Measurements from ENCODE around the gene C1orf105.
"Not testable (repeated sequence)": the region's sequence is repeated elsewhere in the genome, so short reads cannot be mapped to it uniquely, and the experiment has no call there.

C1orf105 gene, protein sequence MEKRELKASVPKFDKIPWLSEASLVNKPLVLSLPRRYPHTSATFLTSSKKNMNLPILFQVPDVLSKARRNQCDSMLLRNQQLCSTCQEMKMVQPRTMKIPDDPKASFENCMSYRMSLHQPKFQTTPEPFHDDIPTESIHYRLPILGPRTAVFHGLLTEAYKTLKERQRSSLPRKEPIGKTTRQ

DNA sequence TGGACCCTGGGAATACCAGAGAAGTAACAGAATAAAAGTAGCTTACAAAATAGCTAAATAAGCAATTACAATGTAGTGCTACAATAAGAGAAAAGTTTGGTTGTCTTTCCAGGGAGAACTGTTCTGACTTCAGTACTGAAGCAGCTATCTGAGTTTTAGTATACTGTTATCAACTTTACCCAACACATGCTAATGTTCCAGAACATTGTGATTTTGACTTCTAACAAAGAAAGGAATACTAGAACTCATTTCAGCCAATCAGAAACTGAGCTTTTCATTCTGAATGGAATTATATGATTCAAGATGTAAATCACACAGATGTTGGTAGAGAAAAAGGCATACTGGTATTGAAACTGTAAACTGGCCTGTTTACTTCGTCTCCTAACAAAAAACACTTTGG lies at the start of gene C1orf105:
C1orf105 (plus strand) TSS at position 301 of the 400 bp plus-strand sequence. CDS start 201 bp downstream, outside the sequence.
- DNase-seq (ENCODE audit: low read depth in 2 of 2) = no peak

DNA sequence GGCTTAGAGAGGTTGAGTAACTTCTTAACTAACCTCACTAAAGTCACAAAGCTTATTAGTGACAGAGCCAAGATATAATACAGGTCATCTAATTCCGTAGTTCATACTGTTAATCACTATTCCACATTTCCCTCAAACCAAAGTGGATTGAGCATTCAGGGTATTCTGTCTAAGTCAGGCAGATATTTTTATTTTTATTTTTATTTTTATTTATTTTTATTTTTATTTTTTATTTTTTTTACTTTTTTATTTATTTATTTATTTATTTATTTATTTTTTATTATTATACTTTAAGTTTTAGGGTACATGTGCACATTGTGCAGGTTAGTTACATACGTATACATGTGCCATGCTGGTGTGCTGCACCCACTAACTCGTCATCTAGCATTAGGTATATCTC lies 48.8 kb upstream of the C1orf105 start:
- not testable (repeated sequence) for DNase-seq (ENCODE audit: low read depth in 2 of 2)

DNA sequence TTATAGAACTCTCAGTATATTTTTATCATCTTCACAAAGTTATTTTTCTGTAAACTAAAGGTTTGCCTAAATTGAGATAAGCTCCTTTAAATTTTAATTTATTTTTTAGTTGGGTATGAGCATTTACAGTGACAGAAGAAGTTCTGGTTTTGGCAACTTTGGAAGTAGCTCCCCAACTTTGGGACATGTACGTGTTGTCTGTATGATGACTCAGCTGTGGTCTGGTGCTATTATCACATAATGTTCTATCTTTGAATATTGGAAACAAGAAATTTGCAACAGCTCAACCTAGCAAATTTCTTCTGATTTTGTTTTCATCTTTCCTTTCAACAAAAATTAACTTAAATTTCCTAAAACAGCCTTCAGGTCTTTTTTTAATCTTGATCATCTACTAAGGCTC lies 46.6 kb upstream of the C1orf105 start:
- no peak for DNase-seq (ENCODE audit: low read depth in 2 of 2)

DNA sequence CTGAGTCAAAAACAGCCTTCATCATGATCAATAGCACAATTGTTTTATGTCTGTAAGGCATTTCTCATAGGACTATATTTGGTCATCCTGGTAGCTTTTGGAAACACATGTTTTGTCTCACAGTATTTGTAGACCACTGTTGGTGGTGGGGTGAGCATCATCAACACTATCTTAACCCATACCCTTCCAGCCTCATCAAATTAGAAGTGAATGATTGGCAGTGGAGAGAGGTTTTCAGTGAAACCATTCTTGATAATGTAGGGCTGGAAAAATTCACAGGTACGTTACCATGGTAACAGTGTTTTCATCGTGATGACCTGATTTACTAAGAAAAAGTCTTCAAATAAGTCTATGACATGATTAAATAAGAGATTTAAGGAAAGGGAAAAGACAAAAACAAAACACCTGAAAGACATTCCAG lies 45.3 kb upstream of the C1orf105 start:
- no peak for DNase-seq (ENCODE audit: low read depth in 2 of 2)

DNA sequence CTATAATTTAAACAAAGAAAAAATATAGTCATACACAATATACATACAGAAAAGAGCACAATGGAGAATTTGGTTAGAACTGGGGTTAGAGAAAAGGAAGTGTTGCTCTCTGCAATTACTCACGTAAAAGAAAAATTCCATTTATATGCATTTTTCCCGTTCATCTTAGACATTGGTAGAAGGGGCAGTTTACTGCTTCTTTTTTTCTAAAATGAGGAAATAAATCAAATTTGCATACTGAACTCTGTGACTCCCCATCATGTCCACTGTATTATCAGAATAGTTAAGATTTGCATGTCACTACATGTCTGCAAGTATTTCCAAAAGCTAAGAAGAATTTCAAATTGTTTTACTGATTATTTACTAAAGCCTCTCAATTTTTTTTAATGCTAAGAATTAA lies 44.1 kb upstream of the C1orf105 start:
- no peak for DNase-seq (ENCODE audit: low read depth in 2 of 2)

DNA sequence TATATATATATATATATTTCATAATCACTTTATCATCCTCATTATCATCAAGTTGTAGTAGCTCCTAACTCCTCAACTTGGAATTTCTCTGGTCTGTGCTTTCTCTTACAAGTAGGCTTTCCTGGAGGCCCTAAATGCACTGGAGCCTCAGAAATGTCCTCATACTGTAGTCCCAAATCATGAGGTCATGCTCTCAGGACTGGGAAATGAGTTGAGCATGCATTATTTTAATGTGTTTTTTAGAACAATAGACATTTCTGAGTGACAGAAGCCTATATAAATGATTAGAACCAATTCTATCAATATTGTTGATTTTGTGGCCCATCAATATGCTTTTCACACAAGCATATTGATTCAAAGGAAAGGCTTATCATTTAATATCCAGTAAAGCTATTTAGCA lies 42.9 kb upstream of the C1orf105 start:
- DNase-seq (ENCODE audit: low read depth in 2 of 2) = no peak

DNA sequence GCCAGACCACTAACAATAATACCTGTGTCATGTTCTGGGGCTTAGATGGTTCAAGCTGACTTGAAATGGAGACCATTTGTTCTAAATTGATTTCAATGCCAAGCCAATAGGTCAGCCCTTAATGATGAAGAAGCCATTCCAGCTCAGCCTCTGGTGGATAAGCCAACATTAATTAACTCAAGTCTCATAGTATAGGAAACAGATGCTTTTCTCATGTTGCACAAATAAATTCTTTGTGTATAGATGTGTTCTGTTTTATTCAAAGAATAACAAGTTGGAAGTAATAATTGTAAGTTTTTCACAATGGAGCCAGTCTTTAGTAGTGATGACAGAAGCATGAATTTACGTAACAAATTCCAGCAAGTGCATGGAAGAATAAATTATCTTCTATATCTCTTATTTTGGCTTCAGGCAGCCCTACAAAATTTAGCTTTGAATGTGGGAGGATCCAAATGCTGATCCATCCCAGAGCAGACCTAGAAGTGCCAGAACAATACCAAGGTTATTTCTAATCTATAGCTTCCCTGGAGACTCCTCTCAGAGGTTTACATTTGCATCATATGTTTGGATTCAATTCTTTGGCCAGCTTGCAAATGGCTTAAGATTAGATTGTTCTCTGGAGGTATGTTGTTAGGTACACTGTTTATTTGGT lies 42.2 kb upstream of the C1orf105 start:
- DNase-seq (ENCODE audit: low read depth in 2 of 2) = no peak

DNA sequence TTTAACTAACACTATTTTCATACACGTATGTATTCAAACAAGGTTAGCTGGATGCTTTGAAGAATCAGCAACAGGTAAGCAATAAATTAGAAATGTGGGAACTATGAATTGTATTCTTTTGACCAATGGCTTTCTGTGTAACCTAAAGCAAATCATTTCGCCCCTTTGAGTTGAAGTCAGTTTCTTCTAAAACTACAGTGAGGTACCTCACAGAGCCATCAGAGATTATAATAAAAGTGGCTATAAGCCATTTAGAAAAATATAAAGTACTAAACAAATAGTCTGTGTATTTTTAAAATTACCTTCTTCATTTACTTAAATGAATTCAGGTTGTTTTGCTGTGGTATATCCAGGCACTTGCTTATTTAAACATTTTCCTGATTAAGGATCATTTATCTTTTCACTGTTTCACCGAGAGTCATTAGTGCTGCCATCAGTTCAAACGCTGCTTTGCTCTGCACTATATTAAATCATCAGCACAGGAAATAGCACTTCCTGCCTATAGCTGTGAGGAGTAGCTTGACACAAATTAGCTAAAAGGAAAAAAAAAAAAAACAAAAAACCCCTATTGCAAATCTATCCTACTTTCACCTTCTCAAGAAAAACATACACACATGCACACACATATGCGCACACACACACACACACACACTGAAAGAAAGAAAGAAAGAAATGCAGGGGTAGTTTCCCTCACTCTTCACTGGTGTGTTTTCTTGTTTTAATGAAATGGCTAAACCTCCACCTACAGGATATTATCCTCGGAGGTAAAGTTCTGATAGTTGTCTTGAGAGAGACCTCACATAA lies 39.8 kb upstream of the C1orf105 start:
- no peak for DNase-seq (ENCODE audit: low read depth in 2 of 2)

DNA sequence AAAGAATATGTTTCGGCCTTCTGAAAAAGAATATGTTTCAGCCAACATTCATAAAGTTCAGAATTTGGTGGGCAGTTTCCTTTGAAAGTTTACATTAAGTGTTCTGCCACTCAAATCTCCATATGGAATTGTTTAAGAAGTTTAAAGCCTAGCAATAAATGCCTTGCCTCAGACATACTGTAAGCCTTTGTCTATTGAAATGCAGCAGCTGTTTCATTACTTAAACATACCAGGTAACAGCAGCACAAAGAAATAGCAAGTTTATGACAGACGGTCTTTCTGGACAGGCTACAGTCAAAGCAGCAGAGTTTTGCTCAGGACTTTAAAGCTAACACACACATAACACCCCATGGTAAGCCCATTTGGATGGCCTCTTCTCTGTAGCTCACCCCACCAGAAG lies 38.5 kb upstream of the C1orf105 start:
- DNase-seq (ENCODE audit: low read depth in 2 of 2) = no peak

DNA sequence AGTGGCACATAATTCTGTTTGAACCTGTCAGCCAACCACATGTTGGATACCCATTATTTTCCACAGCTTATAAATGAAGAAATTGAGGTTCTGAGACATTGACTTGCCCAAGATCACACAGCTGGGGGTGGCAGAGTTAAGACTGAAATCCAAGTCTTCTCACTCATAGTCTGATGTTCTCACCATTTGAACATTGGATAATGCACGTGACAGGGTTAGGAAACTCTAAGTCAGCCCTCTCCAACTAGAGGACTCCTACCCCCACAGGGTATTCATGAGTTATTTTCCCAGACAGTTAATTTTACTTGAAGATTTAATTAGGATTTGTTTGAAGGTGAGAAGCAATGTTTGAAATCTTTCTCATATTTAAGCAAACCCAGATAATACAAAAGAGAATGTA lies 38.1 kb upstream of the C1orf105 start:
- DNase-seq (ENCODE audit: low read depth in 2 of 2) = no peak

DNA sequence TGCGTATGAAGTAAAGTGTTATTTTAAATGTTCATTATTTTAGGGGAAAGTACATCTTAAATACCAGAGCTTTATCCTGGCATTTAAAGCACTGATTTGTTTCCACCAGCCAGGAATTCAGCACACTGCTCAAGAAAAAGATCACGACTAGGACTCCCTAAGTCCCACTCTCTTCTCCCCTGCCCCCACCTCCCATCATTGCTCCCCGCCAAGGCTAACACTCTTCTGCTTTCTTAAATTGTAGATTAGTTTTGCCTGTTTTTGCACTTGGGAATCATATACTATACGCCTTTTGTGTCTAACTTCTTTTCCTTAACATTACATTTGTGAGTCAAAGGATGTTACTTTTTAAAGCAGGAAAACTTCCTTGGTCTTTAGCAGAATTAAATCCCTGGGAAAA lies 37.5 kb upstream of the C1orf105 start:
- no peak for DNase-seq (ENCODE audit: low read depth in 2 of 2)

DNA sequence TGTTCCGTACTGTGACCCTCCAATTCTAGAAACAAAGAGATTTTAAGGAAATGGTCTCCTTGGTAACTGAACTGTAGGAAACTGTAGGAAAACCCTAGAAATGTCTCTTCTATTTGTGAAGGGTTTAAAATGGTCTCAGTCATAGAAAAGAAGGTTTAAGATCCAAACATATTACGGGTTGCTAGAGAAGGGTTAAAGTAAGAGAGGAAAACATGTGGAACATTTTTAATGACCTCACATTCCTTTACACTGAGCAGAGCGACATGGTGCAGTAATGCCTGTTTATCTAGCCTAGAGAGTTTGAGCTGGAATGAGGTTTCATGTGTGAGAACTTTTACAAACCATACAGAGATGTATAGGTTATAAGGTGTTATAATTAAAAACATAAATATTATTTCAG lies 36.9 kb upstream of the C1orf105 start:
- no peak for DNase-seq (ENCODE audit: low read depth in 2 of 2)

DNA sequence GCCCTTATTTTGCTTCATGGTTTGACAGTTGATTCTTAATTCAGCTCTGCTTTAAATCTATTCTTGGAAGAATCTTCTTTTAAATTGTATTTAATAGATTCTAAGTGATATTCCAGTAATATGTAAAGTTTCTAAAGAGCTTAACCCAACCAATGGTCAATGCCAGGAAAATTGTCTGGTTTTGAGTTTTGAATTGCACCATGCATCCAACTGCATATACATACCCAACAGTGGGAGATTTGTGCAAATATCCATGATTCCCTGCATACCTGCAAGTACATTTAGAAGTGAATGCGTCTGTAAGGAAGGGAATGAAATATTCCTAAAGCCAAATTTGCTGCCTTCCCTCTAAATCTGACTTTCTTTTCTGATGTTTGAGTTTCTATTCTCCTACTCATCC lies 35.8 kb upstream of the C1orf105 start:
- no peak for DNase-seq (ENCODE audit: low read depth in 2 of 2)

DNA sequence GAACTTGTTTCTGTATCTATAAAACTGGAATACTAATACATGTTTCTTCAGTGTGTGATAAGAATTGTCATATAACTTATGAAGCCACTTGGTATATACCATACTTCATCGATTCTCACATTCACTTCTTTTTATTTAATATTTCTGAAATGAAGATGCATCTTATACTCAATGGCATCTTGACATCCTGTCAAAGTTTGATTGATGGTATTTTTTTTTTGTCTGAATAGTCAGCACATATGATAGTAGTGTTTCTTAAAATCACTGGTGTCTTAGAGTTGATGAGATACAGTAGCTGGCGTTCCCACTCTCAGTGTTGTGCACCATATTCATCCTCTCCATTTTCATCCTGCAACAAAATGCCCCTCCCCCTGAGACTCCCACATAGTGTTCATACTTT lies 34.4 kb upstream of the C1orf105 start:
- no peak for DNase-seq (ENCODE audit: low read depth in 2 of 2)

DNA sequence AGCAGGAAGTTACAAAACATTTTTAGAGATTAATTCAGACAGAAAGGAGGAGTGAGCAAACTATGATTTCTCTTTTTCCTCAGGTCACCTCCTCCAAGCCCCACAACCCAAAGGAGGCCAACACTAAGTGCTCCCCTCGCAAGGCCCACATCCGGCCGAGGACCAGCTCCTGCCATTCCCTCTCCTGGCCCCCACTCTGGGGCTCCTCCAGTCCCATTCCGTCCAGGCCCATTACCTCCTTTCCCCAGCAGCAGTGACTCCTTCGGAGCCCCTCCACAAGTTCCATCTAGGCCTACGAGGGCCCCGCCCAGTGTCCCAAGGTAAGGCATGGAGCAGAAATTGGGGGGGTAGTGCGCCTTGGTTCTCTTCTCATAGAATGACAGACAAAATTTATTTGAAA lies 32.0 kb upstream of the C1orf105 start:
- DNase-seq (ENCODE audit: low read depth in 2 of 2) = no peak

DNA sequence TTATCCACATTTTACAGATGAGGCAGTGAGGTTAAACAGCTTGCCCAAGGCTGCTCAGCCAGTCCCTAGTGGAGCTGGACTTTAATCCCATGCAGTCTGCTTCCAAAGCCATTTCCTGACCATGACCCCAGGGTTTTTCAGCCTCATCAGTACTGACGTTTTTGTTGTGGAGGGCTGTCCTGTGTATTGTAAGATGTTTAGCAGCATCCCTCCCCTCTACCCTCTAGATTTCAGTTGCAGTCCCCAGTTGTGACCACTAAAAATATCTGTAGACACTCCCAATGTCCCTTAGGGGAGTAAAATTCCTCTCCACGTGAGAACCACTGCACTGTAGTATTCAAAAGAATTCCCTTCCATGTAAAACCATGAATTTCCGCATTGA lies 30.2 kb upstream of the C1orf105 start:
- DNase-seq (ENCODE audit: low read depth in 2 of 2) = no peak

DNA sequence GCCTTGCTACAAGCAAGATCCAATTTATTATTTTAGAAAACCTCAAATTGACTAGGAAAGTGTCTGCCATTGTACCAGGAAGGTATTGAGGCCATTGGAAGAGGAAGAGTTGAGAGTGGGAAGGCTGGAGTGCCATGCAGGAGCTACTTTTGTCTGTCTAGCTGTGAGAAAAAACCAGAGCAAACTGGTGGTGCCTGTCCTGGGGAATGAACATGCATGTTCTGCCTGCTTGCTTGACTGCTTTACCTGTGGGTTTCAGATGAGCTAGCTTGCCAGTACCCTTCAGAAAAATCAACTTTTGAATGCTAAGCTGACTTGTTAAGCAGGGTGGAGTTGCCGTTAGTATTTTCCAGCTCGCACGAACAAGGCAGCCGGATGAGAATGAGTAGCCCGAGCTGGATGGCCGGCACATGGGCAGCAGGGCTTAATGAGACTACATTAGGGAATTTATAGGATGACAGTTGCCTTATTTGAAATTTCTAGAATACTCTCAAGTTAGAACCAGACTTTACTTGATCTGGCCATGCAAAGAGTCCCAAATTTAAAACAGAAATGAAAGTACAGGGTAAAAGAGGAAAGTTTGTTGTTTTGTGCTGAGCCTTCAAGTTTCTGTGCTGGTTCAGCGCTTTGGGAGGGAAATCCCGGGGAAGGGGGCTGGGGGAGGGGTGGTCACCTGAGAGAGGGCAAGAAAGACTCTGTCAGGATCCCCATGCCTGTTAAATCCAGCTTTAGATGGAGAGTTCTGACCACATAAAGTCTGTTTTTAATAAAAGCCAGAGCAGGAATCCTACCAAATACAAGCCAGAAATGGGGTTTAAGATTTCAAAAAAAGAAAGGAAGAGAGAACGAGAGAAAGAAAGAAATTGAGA lies 29.6 kb upstream of the C1orf105 start:
- DNase-seq (ENCODE audit: low read depth in 2 of 2) = no peak

DNA sequence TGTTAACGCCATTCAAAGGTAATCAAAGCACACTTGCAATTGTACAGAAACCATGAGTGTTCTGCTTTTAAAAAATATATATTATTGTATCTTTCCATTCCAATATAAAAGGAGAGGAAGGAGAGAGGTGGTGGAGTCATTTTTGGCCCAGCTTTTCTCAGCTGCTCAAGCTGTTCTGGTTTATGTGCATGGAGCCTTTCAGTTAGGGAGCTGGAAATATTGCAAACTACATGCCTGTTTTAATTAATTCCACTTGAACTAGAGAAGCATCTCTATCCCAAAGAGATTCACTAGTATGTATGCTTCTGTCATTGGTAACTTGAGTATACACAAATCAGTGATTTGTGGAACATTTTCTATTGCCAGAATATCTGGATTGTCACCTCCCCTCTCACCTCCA lies 28.5 kb upstream of the C1orf105 start:
- DNase-seq (ENCODE audit: low read depth in 2 of 2) = no peak

DNA sequence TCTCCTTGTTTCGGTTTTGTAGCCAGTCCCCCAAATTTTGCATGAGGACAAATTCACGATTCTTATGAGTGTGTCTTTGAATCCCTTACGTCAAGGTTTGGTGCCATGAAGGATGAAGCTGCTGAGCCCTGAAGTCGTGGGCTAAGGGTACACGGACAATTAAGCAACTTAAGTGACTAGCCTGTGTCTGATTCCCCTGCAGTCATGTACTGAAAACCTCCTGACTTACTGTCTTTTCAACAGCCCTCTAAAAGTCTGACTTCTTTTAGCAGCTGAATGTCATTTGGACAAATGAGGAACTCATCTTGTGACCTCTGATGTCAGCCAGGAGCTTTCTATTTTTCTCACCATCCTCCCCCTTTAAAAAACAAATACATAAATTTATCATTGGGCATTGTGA lies 27.1 kb upstream of the C1orf105 start:
- DNase-seq (ENCODE audit: low read depth in 2 of 2) = no peak

DNA sequence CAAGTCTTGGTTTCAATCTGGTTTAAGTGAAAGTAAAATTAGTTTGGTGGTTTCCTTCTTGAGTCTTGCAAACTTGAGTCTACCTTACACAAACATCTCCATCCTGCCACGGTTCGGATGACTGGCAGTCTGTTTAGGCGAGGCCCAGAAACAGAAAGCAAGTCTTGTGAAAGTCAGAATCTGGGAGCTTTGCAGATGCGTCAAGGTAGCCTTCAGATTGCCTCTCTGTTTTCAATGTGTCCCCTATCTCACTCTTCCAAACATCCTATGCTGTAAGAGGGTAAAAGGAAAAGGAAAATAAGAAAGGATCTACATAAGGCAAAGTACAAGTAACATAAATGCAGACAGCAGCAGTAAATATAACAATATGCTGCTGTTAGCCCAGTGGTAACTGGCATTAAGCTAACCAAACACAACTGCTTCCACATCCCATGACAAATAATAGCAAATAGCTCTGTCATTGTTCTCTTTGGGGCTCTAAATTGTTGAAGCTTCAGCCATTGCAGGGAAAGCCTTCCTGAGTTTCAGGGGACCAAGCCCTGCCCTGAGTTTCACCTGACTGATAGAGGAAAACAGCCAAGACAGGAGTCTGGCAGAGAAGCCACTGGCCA lies 26.2 kb upstream of the C1orf105 start:
- DNase-seq (ENCODE audit: low read depth in 2 of 2) = peak; percentile 58 to 66

DNA sequence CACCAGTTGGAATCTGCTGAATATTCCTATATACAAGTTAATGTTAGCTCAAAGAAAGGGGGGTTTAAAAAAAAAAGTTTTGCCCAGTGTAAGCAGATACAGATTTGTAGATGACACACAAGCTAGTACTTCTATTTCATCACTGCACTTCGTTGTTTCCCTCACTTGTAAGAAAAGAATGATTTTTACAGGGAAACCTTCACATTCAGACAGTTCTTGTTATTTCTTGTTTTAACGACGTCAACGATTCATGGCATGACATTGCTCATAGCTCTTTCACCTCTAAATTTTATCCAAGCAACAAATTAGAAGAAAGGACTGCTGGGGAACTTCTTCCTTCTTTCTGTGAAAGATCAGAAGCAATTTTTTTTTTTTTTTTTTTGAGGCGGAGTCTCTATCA lies 25.7 kb upstream of the C1orf105 start:
- DNase-seq (ENCODE audit: low read depth in 2 of 2) = no peak

DNA sequence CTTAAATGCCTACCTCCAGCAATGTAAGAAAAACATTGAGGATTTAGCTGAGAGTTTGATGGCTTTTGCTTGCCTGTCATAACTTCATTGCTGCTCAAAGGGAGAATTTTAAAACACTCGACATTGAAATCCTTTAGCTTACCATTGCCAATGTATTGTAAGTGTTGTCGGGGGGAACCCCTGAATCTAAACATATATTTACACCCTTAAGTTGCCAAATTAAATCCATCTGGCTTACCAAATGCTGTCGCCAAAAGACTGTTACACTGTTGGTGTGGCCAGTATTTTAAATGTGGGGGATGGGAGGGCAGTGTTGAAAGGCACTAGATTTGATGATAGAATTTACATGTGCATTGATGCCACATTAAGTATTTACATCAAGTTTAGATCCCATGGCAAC lies 24.9 kb upstream of the C1orf105 start:
- DNase-seq (ENCODE audit: low read depth in 2 of 2) = no peak
